Measurements from ENCODE around the gene RPS6KC1.
"Not testable (repeated sequence)": the region's sequence is repeated elsewhere in the genome, so short reads cannot be mapped to it uniquely, and the experiment has no call there.

RPS6KC1 gene

DNA sequence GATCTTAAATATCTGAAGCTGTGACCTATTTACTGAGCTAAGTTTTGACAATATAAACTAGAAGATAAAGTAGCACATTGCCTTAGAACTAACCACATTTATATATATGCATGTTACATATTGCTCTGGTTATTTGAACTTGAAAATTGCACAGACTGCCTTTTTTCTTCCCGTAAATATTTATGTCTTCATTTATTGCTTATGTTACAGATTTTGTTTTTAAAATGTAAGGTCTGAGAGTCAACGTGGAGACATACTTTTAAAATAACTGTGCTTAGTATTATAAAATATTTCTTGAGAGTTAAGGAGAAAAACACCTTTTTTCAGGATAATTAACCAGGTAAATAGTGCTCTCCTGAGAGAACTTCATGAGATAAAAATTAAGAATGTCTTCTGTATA is 3.1 kb downstream of the RPS6KC1 start:
- no peak for DNase-seq (ENCODE audit: low spot score)

DNA sequence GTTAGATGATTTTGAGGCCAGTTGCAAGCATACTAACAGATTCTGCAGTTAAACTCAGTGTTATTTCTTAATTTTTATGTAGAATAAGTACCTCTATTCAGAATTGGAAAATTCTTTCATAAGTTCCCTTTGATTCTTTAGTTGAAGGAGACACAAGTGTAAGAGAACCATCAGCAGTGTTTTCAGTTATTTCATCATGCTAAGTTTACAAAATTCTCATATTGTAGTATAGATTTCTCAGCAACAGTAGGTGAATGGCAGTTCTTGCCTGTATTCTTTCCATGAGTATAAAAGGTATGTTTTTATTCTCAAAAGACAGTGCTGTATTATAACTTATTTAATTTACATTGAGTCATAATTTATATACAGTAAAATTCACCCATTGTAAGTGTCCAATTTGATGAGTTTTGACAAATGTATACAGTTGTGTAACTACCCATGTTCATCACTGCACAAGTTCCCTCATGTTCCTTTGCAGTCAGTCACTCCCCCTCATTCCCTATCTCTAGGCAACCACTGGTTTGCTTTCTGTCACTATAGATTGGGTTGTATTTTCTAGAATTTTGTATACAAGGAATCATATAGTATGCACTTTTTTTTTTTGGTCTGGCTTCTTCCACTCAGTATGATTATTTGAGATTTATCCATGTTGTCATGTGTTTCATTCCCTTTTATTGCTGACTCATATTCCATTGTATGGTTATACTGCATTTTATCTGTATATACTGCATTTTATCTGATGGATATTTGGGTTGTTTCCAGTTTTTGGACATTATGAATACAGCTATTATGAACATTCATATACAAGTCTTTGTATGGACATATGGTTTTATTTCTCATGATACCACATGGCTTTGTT is 3.9 kb downstream of the RPS6KC1 start:
- DNase-seq (ENCODE audit: low spot score): no peak

GRCh38 chr1:213055767-213056166 is 4.7 kb downstream of the RPS6KC1 start:
- no peak for DNase-seq (ENCODE audit: low spot score)

- no peak for DNase-seq (ENCODE audit: low spot score)
Measured at GRCh38 chr1:213057264-213058059, 6.4 kb downstream of the RPS6KC1 start.

DNA sequence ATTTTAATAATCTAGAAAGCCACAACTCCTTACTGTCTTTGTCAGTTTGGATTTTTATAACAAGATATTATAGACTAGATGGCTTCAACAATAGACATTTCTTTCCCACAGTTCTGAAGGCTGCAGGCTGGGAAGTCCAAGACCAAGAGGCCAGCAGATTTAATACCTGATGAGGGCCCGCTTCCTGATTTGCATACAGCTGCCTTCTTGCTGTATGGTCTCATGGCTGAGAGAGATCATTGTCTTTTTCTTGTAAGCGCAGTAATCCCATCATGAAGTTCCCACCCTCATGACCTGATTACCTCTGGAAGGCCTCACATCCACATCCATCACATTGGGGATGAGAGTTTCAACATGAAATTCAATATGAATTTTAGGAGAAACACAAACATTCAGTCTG is 9.8 kb downstream of the RPS6KC1 start:
- DNase-seq (ENCODE audit: low spot score): peak; percentile 91

DNA sequence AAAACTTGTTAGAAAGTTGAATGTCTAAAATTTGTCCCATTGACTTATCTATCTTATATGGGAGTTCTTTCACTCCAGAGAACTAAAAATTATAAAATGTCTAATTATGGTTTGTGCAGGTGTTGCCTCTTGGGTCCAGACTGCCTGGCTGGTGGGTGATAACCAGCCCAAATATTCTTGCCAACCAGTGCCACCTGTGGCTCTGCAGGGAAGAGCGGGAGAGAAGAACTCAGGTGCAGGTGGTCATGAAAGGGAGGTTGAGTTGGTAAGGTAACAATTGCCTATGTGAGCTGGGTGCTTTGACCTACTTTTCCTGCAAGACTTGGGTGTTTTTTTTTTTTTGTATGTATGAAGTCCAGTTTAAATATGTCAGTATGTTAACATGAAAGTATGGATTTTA is 10.2 kb downstream of the RPS6KC1 start:
- peak; percentile 51 for DNase-seq (ENCODE audit: low spot score)

- no peak for DNase-seq (ENCODE audit: low spot score)
Measured at GRCh38 chr1:213065800-213066199, 14.8 kb downstream of the RPS6KC1 start.

DNA sequence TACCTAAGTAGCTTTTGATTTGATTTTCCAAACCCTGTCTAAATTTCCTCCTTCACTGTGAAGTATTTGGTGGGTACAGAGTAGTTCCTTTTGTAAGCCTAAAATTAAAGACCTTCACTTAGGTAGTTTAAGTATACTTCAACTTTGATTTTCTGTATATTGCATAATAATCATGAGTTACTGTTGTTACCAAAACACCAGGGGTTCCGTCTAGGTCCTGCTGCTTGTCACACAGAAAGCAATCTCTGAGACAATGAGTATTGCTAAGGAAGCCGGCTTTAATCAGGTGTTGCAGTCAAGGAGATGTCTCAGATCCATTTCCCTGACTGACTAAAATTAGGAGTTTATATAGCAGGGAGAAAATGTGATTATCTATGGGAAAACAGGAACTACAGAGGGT is 15.3 kb downstream of the RPS6KC1 start:
- DNase-seq (ENCODE audit: low spot score): no peak

DNA sequence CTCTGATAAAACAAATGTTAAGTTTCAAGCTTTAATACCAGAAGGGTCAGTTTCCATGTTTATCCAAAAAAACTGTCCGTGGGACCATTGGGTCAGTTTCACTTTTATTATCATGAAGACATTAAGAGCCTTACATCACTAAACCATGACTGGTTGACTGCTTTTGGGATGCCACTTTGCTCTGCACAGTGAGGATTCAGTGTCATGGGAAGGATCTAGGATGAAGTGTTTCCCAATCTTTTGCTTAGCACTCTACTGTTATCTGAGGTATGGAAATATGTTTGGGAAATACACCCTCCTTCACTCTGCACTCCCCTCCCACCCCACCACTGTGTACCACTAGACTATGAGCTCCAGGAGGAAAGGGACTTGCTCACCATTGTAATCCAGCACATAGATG is 16.3 kb downstream of the RPS6KC1 start:
- DNase-seq (ENCODE audit: low spot score): no peak

DNA sequence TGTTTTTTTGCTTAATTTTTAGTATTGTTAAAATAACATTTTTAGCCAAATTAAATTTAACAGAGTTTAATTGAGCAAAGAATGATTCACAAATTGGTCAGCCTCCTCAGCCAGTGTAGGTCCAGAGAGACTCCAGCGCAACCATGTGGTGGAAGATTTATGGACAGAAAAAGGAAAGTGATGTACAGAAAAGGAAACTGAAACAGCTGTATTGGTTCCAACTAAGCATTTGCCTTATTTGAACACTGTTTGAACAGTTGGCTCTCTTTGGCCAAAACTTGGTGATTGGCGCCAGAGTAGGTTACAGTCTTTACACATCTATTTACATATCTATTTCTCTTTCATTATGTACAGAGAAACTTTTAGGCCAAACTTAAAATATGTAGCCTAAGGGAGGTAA is 19.4 kb downstream of the RPS6KC1 start:
- DNase-seq (ENCODE audit: low spot score): no peak

GRCh38 chr1:213075725-213076124 is 24.7 kb downstream of the RPS6KC1 start:
- DNase-seq (ENCODE audit: low spot score): no peak

- DNase-seq (ENCODE audit: low spot score): no peak
Measured at GRCh38 chr1:213082420-213083111, 31.5 kb downstream of the RPS6KC1 start.

DNA sequence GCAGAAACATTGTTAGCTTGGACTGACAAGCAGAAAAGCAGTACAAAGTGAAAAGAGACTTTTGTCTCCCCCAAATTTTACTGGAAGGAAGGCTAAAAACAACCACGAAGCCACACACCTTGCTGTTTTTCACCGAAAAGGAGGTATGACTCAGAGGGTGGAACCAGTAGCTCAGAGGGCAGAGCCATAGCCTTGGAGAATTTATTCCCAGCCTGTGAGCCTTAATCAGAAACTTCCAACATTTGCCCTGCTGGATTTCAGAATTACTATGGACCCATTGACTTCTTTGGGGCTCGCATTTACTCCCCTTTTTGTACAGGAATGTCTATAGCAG is 32.0 kb downstream of the RPS6KC1 start:
- DNase-seq (ENCODE audit: low spot score): no peak

- DNase-seq (ENCODE audit: low spot score): no peak
Measured at GRCh38 chr1:213087911-213088310, 36.9 kb downstream of the RPS6KC1 start.

DNA sequence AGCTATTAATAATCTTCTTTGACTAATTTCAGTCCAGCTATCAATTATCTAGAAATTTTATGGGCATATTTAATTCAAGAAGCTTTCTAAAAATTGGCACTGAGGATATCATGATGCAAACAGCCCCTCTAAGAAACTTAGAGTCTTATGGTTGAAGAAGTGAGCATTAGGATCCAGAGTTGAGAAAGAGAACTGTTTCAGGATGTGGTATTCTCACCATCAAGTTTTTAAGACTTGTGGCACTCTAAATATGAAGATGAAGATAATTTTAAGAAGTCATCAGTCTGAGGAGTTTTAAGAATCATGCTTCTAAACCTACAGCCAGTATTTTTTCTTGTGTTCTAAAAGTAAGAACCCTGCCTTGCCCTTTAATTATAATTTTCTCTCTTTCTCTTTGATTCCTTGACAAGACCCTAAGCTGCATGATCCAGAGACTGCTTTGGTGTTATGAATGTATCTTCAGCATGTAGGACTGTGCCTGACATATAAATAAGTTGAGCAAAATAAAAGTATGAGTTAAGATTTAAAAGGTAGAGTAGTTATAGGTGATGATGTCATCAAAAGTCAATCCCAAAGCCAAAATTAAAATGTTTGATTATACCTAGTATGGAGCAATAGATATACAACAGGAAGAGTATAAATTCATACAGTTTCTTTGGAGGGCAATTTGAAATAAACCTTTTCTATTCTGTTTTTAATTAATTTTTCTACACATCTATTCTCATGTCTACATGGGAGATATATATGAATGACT is 39.1 kb downstream of the RPS6KC1 start:
- no peak for DNase-seq (ENCODE audit: low spot score)

DNA sequence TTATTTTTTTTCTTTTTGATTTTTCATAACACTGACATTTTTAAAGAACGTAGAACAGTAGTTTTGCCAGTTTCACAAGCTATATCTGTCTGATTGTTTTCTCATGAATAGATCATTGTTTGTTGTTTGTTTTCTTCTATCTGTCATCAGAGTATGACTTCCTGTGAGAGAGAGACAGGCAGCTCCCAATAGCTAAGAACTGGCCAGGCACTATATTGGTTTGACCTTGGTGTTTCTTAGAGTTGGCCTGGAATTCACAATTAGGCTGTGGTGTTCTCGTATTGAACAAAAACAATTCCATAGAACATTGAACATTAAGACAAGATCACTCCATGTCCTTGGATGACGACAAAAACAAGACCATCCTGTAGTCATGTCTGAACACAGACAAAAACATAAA is 43.4 kb downstream of the RPS6KC1 start:
- DNase-seq (ENCODE audit: low spot score): no peak

- no peak for DNase-seq (ENCODE audit: low spot score)
Measured at GRCh38 chr1:213095467-213095866, 44.4 kb downstream of the RPS6KC1 start.

DNA sequence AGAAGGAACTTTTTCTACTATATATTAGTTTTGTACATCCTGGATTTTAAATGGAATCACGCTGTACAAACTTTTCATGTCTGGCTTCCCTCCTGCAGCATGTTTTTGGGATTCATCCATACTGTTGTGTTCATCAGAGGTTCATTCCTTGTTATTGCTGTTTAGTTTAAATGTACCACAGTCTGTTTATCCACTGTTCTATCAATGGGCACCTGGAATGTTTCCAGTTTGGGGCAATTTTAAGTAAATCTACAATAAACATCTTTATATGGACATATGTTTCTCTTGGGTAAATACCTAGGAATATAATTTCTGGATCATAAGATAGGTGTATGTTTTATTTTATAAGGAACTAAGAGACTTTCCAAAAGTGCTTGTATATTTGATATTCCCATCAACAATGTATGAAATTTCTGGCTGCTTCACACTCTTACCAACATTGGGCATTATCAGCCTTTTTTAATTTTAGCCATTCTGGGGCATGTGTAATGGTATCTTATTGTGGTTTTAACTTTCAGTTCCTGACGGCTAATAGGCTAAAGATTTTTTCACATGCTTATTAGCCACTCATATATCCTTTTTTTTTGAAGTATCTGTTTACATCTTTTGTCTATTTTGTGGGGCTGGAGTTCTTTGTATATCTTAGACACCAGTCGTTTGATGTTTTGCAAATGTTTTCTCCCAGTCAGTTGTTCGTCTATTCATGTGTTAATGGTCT is 48.8 kb downstream of the RPS6KC1 start:
- DNase-seq (ENCODE audit: low spot score): no peak

- DNase-seq (ENCODE audit: low spot score): not testable (repeated sequence)
Measured at GRCh38 chr1:213100565-213100964, 49.5 kb downstream of the RPS6KC1 start.

DNA sequence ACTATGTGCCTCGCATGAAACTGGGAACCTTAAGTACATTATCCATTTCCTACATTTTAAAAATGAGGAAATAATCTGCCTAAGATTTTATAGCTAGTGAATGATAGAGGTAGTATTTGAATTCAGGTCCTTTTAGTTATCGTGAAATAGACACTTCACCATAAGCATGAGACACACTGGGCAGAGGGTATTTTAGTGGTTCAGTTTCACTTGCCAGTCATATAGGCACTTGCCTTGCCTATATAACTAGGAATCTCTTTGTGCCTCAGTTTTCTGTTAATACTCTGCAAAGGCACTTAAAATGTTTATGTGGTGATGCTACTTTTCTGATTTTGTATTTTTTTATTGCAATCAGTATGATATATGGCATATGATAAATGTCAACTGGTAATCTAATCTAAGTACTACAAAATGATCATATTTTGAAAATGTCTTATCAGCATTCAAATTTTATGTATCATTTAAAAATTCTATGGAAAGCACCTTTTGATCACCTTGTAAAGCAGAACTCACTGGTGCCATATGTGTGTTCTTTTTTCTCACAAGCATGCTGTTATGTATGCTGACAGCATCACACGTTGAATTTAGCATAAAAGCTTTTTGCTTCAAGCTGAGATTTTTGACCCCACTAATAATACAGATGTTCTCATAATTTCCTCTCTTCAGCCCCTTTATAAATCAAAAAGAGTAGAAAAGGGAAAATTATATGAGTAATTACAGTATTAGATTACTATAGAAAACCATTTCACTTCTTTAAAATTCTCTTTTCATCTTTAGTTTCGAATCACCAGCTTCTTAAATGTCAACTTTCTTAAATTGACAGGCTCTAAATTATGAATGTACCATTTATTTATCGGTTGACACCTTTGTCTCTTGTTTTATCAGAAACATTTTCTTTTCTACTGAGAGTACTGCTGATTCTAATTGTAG is 52.6 kb downstream of the RPS6KC1 start:
- no peak for DNase-seq (ENCODE audit: low spot score)

Data from SK-N-DZ (cell line).